PFSK-1 (cell line): Measurements from ENCODE around the gene RERE.

Source experiments
- FOXP2 ChIP-seq: optimal IDR thresholded peaks from 2 replicates; pipeline ENCODE3; 2011; ENCODE audit warnings: borderline replicate concordance, control low read depth, inconsistent platforms; ENCODE audit not compliant: insufficient read depth; ENCODE audit errors: extremely low read length, extremely low read depth
- POLR2AphosphoS5 ChIP-seq: IDR thresholded peaks from 2 replicates; pipeline ENCODE4 v1.6.1; 2012; ENCODE audit warnings: low read depth, mild to moderate bottlenecking, control low read depth, low read length, moderate library complexity
- SIN3A ChIP-seq: IDR thresholded peaks from 2 replicates; pipeline ENCODE4 v1.6.1; 2012; ENCODE audit warnings: mild to moderate bottlenecking, low read length, moderate library complexity, borderline replicate concordance; ENCODE audit not compliant: insufficient read depth
- TAF1 ChIP-seq: IDR thresholded peaks from 2 replicates; pipeline ENCODE4 v1.6.1; 2012; ENCODE audit warnings: low read length, control low read depth, borderline replicate concordance; ENCODE audit not compliant: insufficient read depth
- TF ChIP-seq, protein P1 (sequence below), 2 experiments: IDR thresholded peaks; 2 replicates each; pipeline versions ENCODE4 v1.6.1 to v1.8.0; 2011 to 2012; ENCODE audit warnings: low read depth in 2 of 2, low read length in 2 of 2, control low read depth in 1 of 2, inconsistent platforms in 1 of 2, mild to moderate bottlenecking in 1 of 2, moderate library complexity in 1 of 2; ENCODE audit not compliant: insufficient read depth in 1 of 2

DNA sequence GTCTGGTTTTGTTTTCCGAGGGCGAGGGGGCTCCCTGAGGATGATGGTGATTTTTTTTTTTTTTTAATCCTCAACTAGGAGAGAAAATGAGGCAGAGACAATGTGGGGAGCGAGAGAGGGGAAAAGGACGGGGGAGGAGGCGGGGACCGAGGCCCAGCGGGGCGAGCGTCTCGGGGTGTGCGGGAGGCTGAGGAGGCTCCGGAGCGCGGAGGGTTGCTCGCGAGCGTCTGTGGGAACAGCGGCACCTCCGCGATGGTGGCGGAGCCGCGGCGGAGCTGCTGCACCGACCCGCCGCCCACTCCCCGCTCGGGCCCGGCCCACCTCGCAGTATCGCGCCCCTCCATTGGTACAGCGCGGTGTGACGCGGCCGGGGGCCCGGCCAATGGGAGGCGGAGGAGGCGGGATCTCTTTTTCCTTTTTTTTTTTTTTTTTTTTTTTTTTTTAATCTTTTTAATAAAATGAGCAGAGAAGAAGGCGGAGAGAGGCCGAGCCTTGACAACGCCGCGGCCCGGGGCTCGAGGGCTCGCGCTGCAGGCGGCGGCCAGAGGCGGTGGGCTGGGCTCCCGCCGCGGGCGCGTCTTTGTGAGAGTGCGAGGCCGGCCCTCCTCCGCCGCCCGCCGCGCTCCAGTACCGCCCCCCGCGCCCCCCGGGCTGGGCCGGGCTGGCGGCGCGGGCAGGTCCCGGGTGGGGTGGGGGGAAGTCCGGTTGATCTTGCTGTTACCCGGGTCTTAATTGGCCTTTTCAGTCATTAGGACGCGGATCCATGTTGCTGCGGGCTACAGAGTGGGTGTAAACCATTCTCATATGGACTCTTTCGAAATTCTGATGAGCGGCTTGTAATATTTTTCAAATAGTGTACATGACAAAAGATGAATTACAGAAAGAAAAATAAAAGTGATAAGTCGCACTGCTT, at the start of gene RERE:
- TF ChIP-seq SIN3A (no peak), TAF1 (peak; percentile 92; the same call in 1 of the 2 replicates), POLR2AphosphoS5 (peak; percentile 67), FOXP2 (peak; percentile 28)
- TF ChIP-seq, protein P1, sequence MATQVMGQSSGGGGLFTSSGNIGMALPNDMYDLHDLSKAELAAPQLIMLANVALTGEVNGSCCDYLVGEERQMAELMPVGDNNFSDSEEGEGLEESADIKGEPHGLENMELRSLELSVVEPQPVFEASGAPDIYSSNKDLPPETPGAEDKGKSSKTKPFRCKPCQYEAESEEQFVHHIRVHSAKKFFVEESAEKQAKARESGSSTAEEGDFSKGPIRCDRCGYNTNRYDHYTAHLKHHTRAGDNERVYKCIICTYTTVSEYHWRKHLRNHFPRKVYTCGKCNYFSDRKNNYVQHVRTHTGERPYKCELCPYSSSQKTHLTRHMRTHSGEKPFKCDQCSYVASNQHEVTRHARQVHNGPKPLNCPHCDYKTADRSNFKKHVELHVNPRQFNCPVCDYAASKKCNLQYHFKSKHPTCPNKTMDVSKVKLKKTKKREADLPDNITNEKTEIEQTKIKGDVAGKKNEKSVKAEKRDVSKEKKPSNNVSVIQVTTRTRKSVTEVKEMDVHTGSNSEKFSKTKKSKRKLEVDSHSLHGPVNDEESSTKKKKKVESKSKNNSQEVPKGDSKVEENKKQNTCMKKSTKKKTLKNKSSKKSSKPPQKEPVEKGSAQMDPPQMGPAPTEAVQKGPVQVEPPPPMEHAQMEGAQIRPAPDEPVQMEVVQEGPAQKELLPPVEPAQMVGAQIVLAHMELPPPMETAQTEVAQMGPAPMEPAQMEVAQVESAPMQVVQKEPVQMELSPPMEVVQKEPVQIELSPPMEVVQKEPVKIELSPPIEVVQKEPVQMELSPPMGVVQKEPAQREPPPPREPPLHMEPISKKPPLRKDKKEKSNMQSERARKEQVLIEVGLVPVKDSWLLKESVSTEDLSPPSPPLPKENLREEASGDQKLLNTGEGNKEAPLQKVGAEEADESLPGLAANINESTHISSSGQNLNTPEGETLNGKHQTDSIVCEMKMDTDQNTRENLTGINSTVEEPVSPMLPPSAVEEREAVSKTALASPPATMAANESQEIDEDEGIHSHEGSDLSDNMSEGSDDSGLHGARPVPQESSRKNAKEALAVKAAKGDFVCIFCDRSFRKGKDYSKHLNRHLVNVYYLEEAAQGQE (IDR thresholded peaks at IDR 0.05; ENCODE audit: insufficient read depth in 1 of 2, low read depth in 2 of 2, low read length in 2 of 2): no peak; a peak in 1 of 4 replicates
